D341Med (cell line): ENCODE measurements around the gene ARHGAP24.

Source experiments
- DNase-seq: peaks from one replicate; pipeline ENCODE4 v3.0.0; 2012; ENCODE audit warnings: low spot score

ARHGAP24 gene

DNA sequence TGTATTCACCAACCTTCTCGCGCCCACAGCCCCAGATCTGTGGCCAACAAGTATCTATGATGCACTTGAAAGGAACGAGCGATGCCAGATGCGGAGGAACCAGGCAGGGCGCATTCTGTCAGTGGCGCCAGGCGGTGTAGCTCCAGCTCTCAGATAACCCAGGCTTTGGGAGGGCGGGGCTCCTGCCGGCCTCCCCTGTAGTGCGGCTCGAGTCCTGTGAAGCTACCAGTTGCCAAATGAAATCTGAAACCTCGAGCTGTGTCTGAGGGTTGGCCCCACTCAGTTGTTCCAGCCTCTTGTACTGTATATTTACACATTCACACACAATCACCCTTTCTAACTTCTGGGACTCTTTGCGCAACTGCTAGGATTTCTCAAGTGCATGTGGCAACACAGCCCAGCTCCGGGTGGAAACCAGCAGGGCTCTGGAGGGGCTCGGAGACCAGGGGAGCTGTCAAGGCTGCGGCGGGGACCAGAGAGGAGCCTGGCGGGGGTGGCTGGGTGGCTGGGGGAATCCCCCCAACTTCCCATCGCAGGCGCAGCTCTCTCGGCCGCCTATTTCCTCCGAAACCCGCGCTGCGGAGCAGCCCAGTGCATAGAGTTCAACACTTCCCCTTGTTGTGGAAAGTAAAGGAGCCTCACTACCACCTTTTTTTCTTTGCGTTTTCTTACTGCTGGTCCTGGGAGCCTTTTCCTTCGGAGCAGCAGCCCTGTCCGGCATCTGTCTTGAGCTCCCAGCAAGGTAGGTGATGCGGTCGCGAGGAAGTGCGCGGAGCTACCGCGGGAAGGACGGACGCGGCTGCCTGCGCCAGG is at the start of gene ARHGAP24:
TSS of gene ARHGAP24 (plus strand) at position 333 of the 813 bp plus-strand sequence.
- peak; percentile 63 for DNase-seq

DNA sequence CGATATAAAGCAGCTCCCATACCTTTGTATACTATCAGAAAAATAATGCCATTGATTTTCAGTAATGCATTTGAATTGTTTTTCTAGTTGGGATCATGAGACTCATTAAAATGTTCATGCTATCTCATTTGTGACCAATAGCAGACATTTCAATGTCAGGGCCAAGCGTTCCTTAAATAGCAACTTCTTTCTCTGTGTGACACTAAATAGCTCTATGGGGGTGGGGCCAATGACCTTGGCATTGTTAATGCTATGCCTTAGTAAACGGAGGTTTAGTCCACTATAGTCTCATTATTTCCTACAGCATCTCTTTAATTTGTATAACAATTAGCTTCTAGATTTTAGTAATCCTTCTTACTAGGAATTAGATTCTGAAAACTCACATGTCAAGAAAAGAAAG is 48.6 kb upstream of the ARHGAP24 start:
- DNase-seq: no peak

DNA sequence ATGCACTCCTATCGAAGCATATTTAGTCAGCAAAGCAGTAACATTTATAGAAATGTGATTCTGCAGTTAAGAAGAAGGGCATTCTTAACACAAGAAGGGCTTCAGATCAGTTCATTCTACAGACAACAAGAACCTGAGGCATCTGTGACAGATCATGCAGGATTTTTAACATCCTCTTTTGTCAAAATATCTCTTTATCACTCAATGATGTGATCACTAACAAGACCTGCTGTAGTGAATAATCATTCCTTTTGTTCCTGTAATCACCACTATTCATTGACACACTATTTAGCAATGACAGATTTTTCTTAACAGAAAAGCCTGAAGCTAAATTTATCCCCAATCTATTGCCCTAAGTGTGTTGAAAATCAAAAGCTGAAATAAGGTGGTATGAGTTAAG is 47.8 kb upstream of the ARHGAP24 start:
- no peak for DNase-seq

DNA sequence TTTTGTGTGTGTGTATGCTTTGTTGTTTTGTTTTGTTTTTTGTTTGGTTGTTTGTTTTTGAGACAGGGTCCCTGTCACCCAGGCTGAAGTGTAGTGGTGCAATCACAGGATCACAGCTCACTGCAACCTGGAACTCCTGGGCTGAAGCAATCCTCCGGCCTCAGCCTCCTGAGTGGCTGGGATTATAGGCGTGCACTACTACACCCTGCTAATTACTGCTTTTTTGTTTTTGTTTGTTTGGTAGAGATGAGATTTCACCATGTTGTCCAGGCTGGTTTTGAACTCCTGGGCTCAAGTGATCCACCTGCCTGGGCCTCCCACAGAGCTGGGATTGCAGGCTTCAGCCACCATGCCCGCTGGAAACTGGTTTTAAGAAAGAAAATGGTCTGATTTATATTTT is 44.7 kb upstream of the ARHGAP24 start:
- no peak for DNase-seq

DNA sequence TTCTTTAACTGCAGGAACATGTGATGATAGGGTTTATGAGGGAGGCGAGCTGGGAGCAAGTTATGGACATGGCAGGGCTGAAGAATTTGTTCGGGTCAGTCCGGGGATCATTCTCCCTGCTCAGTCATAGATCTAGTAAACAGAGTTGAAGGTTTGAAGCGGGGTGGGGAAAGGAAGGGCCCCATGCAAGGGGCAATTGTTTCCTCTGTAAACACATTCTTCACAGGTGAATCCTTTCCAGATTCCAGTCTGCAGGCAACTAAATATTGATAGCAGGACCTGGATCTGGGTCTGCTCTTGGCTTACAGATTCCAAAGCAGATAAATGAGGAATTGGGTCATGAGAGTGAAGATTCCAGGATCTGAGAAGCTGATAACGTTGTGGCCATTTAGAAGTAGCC is 44.3 kb upstream of the ARHGAP24 start:
- no peak for DNase-seq

DNA sequence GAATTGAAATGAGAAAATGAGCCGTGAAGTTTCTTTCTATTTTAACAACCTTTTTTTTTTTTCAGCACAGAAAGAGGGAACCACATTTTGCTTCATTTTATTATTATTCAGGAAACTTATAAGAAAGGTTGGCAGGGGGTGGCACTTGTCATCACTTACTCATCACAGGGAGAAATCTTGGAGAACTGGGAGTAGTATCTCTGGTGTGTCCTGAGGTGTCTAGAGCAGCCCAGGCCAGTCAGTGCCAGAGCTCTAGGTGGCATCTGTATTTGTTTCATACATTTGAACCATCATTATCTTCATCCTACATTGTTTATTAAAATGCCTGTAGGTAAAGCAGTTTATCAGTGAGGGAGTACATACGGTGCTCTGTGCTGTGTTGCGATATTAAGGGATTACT is 43.8 kb upstream of the ARHGAP24 start:
- DNase-seq: no peak

DNA sequence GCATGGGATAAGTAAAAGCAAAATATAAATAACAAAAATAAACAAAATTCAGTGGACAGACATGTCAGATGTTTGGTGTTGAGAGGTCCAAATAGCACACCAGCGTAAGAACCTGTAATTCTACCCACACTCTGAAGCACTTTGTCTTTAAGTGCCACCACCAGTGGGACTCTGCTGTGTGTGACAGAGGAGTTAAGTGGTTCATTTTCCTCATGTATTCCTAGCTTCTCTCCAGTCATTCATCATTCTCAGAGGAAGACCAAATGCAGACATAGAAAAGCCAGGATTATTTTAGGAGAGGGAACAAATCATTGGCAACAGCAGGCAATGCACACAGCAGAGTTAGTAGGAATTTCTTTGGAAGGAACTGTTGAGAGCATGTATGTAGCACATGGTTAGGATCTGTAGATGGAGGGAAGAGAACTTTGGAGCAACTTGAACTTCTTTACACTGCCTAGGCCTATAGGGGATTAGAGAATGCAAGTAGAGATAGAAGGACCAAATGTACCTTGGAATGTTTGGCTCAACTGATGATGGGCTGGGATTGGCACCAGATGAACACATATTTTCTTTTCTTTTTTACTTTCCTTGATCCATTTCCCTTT is 43.0 kb upstream of the ARHGAP24 start:
- no peak for DNase-seq

DNA sequence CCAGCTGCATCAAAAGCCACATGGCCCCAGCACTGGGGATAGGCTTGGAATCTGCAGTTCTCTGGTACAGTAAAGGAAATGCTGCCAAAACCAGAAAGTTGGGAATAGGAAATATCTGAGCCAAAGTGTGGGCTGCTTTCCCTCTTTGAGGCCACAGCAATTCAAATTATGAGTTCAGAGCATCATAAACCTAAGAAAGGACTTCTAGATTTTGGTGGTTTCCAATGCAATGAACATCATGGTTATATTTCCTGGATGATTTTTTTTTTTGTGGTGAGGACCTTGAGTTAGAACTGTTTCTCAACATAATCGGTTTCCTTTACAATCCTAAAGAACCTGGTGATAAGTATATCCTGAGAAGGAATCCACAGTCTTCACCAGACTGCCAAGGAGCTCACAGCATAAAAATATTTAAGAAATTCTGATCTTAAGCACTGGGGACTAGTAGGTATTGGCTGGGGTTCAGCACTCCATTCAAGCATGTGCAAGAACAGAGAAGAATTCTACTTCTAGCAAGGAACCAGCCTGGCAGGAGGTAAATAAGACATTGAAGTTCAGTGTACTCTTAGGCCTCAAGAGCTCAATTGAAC is 29.8 kb upstream of the ARHGAP24 start:
- DNase-seq: no peak

DNA sequence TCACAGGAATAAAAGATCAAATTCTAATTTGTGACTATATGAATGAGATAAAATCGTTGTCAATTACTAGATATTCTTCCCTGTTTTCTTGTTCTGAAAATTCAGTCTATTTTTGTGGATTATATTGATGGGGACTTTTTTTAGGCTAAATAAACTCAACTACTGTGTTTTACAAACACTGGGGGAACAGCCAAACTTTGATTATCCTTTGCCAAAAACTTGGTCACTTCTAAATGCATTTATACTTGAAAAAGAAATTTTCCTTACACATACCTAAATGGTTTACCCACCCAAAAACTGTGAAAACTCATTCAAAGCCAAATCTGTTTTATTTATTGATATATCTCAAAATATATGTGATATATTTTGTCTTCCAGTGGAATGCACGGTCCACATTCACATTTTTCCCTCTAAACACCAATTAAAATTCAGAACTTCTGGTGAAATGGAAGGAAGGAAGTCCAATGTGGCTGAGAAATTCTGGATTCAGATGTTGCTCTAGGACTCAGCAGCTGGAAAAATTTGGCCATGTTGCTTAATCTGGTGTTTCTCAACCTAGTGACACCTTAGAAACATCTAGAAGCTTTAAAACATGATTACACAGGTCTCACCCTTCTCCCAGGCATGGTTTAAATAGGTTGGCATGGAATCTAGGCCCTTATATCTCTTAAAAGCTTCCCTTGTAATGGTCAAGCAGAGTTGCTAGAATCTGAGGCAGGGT is 28.6 kb upstream of the ARHGAP24 start:
- DNase-seq: no peak

DNA sequence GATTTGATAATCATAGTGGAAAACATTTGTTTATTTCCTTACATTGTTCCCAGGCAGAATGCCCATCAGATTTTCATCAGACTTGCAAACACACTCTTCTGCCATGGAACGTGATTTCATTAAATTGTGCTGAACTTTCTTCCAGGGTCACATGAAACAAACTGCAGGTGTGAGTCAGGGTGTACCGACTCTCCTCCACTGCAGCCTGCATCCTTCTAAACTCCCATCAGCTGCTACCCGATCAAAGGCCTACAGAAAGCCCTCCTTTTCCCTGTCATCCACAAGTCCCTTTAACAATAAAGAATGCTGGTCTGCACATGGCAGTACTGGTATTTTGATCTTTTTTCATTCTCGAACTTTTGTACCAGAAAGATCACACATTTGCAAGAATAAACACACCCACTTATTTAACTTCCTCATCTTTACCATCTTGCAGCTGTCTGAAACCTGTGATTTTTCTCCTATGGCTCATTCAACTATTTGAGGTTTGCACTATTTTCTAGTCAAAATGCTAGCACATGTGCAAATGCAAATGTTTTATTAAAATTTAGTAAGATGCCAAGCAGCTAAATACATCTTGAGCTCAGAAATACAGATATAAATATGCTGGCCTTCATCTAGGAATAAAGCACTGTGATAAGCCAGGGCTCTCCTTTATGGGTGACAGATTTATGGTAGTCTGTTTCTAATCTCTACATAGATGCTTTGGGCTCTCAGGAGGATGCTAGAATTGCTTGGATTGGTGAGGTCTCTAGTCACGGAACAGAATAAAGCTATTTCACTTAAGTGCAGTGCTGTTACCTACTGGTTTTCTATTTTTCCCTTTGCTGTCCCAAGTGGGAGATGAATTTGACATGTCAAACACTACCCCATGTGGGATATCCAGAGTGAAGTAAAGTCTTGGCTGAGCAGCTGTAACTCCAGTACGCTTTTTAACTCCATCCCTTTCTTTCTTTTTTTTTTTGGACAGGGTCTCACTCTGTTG is 25.8 kb upstream of the ARHGAP24 start:
- no peak for DNase-seq

DNA sequence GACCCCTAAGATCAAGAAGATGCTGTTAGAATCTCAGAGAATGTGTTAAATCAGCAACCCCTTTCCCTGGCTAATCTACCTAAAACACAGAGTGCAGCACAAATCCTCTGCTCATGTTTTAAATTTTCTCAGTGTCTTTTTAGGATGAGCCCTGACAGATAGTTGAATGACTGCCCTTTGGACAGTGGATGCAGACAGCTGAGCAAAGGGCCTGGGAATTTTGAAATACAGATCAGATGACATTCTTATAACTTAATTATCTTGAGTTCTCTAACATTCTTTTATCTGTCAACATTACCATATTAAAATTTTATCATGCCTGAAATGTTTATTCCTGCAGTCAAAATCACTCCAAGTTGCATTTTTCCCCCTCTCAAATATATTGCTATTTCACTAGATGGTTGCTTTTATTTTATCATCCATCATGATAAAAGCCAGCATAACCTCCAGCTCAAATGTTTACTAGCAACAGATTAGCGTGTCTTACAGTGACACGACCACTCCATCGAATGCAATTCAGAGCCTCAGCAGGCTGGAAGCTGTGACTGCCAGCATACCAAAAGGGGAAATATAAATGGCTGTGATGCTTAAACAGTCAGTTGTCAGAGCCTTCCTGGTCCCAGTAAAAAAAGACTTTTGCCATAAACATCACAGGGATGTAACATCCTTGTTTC is 22.8 kb upstream of the ARHGAP24 start:
- no peak for DNase-seq

DNA sequence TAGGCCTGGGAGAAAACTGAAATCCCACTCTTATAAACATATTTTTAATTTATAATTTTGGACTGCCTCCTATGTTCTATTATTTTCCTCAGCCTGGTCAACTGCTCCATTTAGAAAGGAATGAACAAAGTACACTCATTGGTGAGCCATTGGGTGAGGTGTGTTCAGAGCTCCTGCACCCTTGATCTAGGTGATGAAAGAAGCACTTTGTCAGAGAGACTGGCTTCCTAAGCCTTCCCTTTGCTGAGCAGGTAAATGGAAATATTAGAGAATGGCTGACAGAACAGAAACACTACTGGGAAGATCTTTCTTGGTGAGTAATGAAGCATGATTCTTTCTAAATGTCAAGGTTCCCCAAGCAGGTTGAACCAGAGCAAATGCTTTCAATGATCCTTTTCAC is 19.0 kb upstream of the ARHGAP24 start:
- DNase-seq: no peak

DNA sequence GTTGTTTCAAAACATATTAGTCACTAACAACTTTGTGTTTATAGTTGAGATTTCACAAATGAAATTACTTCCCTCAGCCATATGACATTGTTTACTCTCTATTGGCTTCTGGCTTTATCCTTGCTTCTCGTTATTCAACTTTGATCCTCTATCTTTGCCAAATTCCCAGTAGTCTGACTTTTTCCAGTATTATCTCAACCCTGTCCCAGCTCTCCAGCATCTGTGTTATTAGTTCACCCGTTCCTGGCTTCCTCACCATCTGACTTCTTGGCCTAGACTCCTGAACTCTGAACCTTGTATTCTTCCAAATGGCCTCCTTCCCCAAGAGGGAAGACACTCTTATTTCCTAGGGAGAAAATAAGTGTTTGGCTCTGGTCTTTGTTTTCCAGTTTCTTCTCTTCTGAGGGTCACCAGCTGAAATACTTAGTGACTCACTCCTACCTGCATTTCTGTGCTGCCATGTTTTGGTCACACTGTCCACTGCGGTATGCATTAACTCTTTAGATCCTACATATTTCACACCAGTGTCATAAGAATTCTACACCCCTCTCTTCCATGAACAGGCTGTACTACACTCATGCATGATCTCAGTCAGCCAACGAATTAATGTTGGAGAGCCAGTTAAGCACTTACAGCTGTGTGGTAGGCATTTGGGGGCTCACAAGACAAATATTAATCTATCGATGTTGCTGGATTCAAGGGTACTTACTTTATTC is 17.0 kb upstream of the ARHGAP24 start:
- no peak for DNase-seq

DNA sequence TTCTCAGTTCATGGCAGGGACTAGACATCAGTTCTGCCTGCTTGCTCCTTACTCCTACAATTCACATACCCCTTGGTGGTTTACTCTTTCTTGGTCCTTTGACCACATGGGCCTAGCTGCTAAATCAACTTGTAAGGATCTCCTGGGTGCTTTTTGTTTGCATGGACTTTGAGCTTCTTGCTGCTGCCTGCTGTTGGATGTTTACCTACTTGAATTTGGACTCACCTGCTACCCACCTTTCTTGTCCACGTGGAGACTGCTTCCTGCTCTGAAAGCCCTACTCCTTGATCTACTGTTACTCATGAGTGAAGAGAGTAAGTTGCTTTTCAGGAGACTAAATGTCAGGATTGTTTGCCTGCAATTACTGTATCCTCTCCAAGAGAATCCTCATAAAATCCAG is 15.2 kb upstream of the ARHGAP24 start:
- no peak for DNase-seq

DNA sequence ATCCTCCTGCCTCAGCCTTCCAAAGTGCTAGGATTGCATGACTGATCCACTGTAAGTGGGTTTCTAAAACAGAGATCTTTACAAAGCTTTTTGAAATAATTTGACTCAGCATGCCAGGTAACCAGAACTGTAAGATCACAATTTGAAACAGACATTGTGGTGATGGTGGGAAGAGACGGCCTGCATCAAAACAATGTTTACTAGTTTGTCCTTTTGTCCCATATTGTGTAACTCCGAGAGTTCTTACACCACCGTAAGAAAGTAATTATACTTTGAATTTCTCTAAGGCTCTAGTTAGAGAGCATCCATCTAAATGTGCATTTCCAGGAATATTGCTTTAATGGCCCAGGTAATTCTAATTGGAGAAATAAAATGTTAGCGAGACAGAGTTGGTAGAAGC is 594 bp upstream of the ARHGAP24 start:
- no peak for DNase-seq

DNA sequence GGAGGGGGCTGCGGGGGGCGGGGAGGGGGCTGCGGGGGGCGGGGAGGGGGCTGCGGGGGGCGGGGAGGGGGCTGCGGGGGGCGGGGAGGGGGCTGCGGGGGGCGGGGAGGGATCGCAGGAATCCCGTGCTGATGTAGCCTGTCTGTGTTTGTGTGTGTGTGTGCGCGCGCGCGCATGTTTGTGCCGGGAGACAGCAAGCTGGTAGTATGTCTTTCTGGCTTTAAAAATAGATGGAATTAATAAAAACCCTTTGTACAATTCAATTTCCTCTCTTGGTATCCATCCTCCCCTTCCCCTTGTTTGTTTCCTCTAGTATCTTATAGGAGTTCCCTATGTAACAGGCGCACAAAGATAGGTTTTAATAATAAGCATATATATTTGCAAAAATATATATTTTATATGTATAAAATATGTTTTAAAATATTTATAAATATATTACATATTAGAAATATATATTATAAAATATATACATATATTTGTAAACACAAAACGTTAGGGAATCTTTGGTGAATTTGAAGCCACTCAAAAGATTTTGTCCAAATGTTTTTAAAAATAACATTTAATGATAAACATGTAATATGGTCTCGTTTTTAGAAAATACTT is 782 bp downstream of the ARHGAP24 start:
- DNase-seq: no peak

DNA sequence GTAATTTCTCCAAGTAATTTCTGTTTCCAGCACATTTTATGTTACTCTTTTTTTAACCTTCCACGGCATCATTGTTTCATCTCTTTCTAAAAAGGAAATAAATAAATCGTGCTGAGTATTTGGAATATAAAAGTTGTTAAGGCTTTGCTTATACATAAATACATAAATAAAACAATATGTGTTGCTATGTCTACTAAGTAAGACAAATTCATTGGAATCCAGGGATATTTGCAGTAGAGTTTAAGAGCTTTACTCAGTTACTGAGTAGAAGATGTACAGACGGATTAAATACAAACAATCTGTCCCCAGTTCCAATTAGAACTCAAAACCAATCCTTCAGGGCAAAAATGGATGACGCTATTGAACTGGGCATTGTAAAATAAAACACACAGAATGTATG is 1.4 kb downstream of the ARHGAP24 start:
- no peak for DNase-seq

DNA sequence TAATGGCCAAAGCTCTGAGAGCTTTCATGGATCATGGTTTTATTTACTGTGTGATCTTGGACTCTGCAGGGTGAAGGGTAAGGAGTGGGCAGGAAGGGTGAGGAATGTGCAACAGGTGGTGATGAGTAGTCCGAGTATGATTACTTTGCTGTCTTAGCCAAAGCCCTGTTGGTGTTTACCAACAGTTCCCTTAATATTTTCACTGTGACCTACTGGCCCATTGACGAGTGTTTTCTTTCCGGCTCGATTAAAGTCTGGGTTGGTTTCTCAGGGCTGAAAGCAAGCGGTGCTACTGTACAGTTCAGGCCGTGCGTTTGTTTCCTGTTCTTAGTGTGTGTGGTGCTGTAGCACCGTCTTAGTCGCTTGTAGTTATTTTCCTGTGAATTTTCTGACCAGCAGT is 2.6 kb downstream of the ARHGAP24 start:
- DNase-seq: no peak

DNA sequence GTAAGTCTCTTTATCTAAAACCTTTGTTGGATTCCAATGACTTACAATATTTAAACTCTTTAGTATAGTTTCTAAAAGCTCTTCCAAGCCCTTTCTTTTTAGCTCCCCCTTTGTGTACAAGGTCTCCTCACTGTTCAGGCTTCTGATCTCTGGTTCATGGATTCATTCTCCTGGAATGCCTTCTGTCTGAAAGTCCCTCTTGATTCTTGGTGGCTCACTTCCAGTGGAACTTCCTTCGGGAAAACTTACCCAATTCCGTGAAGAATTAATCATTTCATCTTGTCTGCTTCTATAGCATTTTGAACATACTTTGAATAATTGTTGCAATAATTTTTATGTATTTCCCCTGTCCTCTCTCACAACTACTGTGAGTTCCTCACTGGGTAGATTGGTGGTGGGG is 3.6 kb downstream of the ARHGAP24 start:
- no peak for DNase-seq
